ENCODE results near the gene PNMT. TPM values are rescaled to one million over a fixed set of nuclear protein-coding genes. Genes with fewer than 3 reads are reported as not detected.

Gene PNMT
- total and polyA plus RNA-seq, 3 donors from 2014 or later: 2.6 to 2.9 (median 2.7) TPM

DNA sequence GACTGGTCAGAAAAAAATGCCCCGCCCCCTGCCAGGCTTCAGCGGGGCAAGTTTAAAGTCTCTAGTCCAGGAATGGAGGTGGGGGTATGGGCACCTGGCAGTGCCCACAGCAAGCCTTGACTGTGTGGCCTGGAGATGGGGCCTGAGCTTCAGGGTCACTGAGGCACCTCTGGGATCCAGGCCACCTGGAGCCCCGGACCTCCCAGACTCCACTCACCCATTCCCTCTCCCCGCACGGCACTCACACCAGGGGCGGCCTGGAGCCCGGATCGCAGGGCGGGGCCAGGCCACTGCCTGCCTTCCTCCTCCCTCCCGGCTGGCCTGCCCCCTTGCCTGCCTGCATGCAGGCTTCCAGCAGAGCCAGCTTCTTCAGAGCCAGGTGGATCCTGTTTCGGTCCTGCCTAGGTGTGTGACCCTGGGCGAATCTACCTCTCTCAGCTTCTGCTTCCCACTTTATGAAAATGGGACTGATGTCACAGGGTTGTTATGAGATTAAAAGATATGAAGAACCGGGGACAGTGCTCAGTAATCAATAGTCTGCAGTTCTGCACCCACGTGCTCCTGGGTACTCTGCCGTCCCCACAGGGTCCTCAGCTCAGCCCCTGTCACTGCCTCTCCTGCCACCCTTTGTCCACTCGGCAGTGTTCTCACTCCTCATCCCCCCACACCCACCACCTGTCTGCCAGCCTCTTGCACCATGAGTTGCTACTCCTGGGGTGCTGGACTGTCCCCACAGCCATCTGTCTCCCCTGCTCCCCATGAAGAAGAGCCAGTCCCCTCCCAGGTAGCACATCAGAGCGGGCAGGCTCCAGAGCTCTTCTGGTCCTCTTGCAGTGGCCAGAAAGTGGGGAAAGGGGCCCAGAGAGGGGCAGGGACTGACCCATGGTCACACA, 4.3 kb upstream of the PNMT start:
- 57 to 69% methylated on average over 17 of the region's 17 CpGs for WGBS, 2 donors
- H3K27ac ChIP-seq: no peak overlapping the region
- H3K9me3 ChIP-seq: no peaks in the 10 kb centered on the region
- TF ChIP-seq, protein P1, sequence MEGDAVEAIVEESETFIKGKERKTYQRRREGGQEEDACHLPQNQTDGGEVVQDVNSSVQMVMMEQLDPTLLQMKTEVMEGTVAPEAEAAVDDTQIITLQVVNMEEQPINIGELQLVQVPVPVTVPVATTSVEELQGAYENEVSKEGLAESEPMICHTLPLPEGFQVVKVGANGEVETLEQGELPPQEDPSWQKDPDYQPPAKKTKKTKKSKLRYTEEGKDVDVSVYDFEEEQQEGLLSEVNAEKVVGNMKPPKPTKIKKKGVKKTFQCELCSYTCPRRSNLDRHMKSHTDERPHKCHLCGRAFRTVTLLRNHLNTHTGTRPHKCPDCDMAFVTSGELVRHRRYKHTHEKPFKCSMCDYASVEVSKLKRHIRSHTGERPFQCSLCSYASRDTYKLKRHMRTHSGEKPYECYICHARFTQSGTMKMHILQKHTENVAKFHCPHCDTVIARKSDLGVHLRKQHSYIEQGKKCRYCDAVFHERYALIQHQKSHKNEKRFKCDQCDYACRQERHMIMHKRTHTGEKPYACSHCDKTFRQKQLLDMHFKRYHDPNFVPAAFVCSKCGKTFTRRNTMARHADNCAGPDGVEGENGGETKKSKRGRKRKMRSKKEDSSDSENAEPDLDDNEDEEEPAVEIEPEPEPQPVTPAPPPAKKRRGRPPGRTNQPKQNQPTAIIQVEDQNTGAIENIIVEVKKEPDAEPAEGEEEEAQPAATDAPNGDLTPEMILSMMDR (IDR thresholded peaks at IDR 0.05): no peak
- TF ChIP-seq POLR2A (IDR thresholded peaks at IDR 0.05): no peak
- no peak overlapping the region for H3K4me3 ChIP-seq
- DNase-seq: no peak
- intact Hi-C loops (cut with DNase I; ENCODE audit: low total_unique reads): no loop called here
- no peaks in the 10 kb centered on the region for H3K27me3 ChIP-seq
- H3K36me3 ChIP-seq (ENCODE audit: low read depth, missing control alignments): no peaks in the 10 kb centered on the region
- H3K4me1 ChIP-seq: peaks cover 23% of the 10 kb centered on the region

DNA sequence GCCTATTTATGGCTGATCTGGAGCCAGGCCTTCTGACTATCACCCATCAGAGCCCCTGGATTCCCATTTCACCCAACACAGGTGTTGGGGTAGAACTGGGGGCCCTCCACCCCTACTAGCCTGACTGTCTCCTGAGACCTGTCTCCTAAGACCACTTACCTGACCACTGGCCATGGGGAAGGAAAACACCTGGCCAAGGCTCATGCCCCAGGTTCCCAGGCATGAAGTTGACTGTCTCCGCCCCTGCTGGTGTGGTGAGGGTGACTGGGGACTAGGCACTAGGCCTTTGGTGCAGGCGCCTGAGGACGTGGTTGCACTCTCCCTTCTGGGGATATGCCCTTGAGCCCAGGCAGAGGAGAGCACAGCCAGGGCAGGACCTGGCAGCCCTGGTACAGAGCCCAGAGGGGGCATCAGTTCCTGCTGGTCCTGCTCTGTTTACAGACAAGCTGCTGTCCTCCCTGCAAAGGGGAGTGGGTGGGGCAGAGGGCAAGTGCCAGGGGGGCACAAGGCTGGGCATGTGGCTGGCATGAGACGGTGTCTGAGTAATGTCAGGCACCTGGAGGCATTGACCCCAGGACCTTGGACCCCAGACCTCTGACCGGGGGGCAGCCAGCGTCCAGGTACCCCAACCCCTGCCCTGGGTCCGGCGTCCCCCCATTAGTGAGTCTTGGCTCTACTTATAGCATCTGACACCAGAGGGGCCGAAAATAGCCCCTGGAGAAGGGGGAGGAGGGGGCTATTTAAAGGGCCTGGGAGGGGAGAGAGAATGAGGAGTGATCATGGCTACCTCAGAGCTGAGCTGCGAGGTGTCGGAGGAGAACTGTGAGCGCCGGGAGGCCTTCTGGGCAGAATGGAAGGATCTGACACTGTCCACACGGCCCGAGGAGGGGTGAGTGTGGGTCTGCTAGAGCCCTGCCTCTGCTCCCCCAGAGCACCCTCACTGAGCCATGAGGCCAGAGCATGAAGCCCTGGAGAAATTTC, 3.4 kb upstream of the PNMT start, which contains the start of gene TCAP:
Gene TCAP (plus strand): TSS at position 769 of the 981 bp plus-strand sequence. CDS start 11 bp downstream, at position 780.
- 54 to 63% methylated on average over 14 to 15 of the region's 15 CpGs for WGBS, 2 donors
- Histone ChIP-seq H3K27ac (no peak within 1 kb of the TSS), H3K9me3 (no peaks in the 10 kb centered on the region), H3K27me3 (no peaks in the 10 kb centered on the region), H3K4me1 (peaks cover 23% of the 10 kb centered on the region), H3K36me3 (ENCODE audit: low read depth, missing control alignments) (no peaks in the 10 kb centered on the region), H3K4me3 (no peak within 1 kb of the TSS)
- intact Hi-C loops (cut with DNase I; ENCODE audit: low total_unique reads): no loop called here
- no peak for TF ChIP-seq POLR2A (IDR thresholded peaks at IDR 0.05)
- TF ChIP-seq, protein P1 (IDR thresholded peaks at IDR 0.05): no peak
- DNase-seq: no peak

DNA sequence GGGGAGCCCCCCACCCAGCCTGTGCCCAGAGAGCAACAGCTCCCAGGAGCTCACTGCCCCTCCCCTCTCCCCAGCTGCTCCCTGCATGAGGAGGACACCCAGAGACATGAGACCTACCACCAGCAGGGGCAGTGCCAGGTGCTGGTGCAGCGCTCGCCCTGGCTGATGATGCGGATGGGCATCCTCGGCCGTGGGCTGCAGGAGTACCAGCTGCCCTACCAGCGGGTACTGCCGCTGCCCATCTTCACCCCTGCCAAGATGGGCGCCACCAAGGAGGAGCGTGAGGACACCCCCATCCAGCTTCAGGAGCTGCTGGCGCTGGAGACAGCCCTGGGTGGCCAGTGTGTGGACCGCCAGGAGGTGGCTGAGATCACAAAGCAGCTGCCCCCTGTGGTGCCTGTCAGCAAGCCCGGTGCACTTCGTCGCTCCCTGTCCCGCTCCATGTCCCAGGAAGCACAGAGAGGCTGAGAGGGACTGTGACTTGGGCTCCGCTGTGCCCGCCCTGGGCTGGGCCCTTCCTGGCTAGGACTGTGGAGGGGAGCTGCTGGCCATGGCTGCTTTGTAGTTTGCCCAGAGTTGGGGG, 2.5 kb upstream of the PNMT start:
- Histone ChIP-seq H3K27me3 (no peaks in the 10 kb centered on the region), H3K4me1 (peaks cover 23% of the 10 kb centered on the region), H3K4me3 (no peak overlapping the region), H3K27ac (no peak overlapping the region), H3K9me3 (no peaks in the 10 kb centered on the region), H3K36me3 (ENCODE audit: low read depth, missing control alignments) (no peaks in the 10 kb centered on the region)
- 79% methylated on average over 13 of the region's 17 CpGs; no CpG with 5 or more reads in 1 of the 2 donors for WGBS, 2 donors
- DNase-seq: no peak
- intact Hi-C loops (cut with DNase I; ENCODE audit: low total_unique reads): no loop called here
- TF ChIP-seq, protein P1 (IDR thresholded peaks at IDR 0.05): peak in 1 of 3 experiments; percentile 6
- TF ChIP-seq POLR2A (IDR thresholded peaks at IDR 0.05): no peak

DNA sequence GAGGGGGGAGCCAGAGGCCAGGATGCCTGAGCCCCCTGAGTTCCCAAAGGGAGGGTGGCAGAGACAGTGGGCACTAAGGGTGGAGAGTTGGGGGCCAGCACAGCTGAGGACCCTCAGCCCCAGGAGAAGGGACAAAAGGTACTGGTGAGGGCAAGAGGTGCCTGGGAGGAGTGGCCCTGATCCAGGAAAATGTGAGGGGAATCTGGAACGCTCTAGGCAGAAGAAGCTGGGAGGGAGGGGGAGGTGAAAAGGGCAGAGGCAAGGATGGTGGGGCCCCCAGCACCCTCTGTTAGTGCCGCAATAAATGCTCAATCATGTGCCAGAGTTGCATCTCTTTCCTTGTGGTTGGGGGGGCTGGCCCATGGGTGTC, 2.0 kb upstream of the PNMT start:
- WGBS, 2 donors: 48 to 51% methylated on average over 2 of the region's 2 CpGs
- Histone ChIP-seq H3K36me3 (ENCODE audit: low read depth, missing control alignments) (no peaks in the 10 kb centered on the region), H3K9me3 (no peaks in the 10 kb centered on the region), H3K4me3 (no peak overlapping the region), H3K27ac (no peak overlapping the region), H3K27me3 (no peaks in the 10 kb centered on the region), H3K4me1 (peaks cover 23% of the 10 kb centered on the region)
- no peak for DNase-seq
- intact Hi-C loops (cut with DNase I; ENCODE audit: low total_unique reads): no loop called here
- TF ChIP-seq, protein P1 (IDR thresholded peaks at IDR 0.05): no peak
- no peak for TF ChIP-seq POLR2A (IDR thresholded peaks at IDR 0.05)

All from testis (tissue), 3 donors.